Measurements from ENCODE around the gene PLD3.

PLD3 gene

DNA sequence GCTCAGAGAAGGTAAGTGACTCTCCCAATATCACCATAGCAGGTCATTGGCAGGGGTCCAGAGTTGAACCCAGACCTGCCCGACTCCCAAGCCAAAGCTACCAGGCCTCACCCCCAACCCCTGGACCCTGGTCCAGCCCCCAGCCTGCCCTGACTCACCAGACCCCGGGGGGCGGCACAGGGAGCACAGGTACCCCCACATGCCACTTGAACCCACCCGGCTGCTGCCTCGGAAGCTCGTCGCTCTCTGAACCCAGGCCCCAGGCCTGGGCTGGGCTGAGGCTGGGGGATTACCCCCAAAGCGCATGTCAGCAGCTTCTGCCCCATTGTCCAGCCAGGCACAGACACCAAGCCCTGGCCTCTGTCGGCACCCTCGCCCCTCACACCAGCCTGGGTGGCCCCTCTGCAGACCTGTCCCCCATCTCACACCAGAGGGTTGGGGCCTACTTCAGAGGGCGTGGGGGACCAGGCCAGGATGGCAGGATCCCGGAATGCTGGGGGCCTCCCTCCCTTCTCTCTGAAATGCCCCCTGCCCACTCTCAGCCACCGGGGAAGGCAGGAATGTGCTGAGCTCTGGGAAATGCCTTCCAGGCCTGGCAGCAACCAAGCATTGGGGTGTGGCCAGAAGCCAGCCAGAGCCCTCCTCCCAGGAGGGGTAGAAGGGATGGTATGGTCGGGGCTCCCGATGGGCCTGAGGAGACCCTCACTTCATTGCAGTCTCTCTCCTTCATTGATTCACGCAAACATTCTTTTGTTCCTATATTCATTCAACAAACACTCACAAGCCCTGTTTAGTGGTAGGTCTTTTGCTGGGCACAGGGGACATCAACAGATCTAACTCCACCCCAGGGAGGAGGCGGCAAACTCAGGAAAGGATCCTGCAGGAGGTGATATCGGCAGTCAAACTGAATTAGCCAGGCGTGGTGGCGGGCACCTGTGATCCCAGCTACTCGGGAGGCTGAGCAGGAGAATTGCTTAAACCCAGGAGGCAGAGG lies 66.3 kb downstream of the PLD3 start:
- FAIRE-seq, result no peak

- no peak for FAIRE-seq
Observed at GRCh38 chr19:40415768-40416167, 67.3 kb downstream of the PLD3 start.

GRCh38 chr19:40416918-40417642 lies 68.6 kb downstream of the PLD3 start:
- FAIRE-seq, result no peak

DNA sequence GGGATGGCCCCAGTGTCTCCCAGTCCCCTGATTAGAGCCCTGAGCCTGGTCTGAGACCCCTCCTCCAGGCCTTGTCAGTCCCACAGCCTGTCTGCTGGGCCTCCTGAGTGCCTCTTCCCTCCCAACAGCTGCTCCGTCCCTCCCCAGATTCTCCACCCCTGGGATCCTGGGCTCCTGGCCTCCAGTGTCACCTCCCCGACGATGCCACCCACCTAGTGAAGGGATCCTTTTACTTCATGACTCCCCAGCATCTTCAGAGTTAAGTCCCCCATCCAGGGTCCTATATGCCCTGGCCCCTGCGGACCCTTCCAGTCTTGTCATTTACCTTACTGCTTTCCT lies 69.1 kb downstream of the PLD3 start:
- no peak for FAIRE-seq

GRCh38 chr19:40418040-40418439 lies 69.5 kb downstream of the PLD3 start:
- no peak for FAIRE-seq

GRCh38 chr19:40419066-40419612 lies 70.6 kb downstream of the PLD3 start:
- no peak for FAIRE-seq

DNA sequence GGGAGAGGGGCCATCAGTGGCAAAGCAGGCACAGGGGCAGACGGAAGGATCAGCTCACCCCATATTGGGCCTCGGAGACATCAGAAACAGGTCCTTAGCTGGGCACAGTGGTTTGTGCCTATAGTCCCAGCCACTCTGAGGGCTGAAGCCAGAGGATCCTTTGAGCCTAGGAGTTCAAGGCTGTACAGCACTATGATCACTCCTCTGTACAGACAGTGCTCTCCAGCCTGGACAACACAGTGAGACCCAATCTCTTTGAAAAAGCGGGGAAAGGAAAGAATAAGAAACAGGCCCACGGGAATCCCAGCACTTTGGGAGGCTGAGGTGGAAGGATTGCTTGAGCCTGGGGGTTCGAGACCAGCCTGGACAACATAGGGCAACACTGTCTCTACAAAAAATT lies 71.3 kb downstream of the PLD3 start:
- FAIRE-seq, result no peak

GRCh38 chr19:40420451-40420765 lies 71.9 kb downstream of the PLD3 start:
- no peak for FAIRE-seq

DNA sequence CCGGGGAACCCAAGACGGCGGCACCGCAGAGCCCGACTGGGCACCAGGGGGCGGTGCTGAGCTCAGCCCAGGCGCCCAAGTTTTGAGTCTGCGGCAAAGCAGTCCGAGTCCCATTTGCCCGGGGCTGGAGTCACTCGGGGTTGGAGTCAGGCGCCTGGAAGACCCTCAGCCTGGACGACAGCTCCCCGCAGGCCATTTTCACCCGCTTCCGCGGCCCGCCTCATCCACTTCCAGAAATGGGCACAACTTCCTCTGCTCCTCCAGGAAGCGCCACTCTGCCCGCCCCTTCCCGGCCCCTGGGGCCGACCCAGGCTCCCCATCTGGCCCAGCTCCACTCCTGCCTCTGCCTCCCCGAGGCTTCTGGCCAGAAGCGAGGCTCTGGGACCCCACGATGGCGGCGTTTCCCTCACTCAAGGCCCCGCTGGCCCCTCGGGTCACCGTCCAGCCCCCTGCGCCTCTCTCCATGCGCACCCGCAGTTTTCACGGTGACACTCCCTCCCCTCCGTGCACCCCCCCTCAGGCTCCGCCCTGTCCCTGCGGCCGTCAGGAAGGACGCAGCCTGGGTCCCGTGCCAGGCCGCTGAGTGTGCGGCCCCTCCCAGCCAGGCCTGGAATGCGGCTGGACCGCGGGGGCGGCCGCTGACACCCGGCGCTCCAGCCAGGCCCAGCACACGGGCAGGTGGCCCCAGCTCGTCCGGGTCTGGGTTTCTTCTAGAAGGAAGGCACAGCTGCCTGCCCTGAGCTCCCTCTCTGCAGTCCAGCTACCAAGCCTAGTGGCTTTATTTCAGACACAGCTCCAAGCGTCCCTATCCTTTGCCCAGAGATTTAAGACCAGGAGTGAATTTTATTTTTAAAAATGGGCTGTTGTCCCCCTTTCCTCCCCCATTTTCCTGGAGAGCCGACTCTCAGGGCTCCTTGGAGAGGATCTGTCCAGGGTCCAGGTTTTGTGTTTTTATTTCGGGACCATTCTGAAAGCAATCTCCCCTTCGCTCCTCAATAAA lies 72.6 kb downstream of the PLD3 start:
- FAIRE-seq, result no peak

- FAIRE-seq, result no peak
Observed at GRCh38 chr19:40421993-40422747, 73.7 kb downstream of the PLD3 start.

DNA sequence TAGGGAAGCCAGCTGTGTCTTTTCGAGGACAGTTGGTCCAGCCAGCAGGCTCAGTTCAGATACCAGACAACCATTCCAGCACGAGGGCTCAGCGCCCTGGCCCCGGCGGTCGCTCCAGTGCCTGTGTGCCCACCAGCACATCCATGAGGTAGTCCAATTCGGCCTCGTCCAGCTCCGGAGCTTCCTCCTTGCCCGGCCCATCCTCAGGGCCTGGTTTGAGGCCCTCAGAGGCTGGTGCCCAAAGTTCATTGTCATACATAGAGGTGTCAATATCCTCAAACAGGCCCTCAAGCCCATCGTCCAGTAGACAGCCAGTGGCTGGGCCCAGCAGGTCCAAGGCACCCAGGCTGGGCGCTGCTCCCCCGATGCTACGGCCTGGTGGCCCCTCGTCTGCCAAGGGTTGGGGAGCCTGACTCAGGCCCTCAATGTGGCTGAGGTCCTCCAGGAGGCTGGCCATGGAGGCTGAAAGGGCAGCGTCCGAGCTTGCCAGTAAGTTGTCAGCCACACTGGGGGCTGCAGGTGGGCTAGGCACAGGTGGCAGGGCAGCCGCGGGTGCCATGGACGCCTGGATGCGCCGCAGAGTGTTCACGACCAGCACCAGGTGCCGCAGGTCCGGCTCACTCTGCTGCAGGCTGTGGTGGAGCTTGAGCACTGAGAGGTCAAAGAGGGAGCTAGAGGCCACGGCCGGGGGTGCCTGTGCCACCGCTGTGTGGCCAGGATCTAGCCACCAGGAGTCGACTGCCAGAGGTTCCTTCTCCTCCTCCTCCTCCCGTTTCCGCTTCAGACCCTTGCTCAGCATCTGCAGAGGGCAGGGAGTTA lies 74.5 kb downstream of the PLD3 start:
- no peak for FAIRE-seq

DNA sequence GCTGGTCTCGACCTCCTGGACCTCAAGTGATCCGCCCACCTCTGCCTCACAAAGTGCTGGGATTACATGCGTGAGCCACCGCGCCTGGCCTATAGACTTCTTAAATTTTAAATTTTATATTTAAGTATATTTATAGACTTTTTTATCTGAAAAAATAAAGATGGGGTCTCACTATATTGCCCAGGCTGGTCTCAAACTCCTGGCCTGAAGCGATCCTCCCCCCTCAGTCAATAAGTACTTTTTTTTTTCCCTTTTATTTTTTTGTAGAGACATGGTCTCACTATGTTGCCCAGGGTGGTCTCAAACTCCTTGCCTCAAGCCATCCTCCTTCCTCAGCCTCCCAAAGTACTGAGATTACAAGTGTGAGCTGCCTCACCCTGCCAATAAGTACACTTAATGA lies 75.4 kb downstream of the PLD3 start:
- FAIRE-seq, result no peak

- no peak for FAIRE-seq
Observed at GRCh38 chr19:40424637-40425449, 76.3 kb downstream of the PLD3 start.

- FAIRE-seq, result peak; percentile 99
Observed at GRCh38 chr19:40425450-40426287, 77.2 kb downstream of the PLD3 start, which contains the start of gene SERTAD1. Gene SERTAD1, minus strand, starts transcription at chr19:40425992. Its CDS starts 2,446 bp downstream, at chr19:40423546.
